ENCODE data around the gene RYR3. TPM values are rescaled to one million over a fixed set of nuclear protein-coding genes. Genes with fewer than 3 reads are reported as not detected.

Gene RYR3
- total RNA-seq, 1 donor from 2014 or later: 0.61 TPM

GRCh38 chr15:33795070-33795469, 484.3 kb downstream of the RYR3 start:
- no peaks in the 10 kb centered on the region for H3K27me3 ChIP-seq
- ATAC-seq: no peak
- no peak overlapping the region for H3K4me3 ChIP-seq
- H3K27ac ChIP-seq: no peak overlapping the region
- no peaks in the 10 kb centered on the region for H3K4me1 ChIP-seq
- H3K9me3 ChIP-seq: no peaks in the 10 kb centered on the region
- no peaks in the 10 kb centered on the region for H3K36me3 ChIP-seq
- DNase-seq: no peak
- intact Hi-C loops (cut with DNase I): no loop called here
- TF ChIP-seq CTCF (IDR thresholded peaks at IDR 0.05): no peak

DNA sequence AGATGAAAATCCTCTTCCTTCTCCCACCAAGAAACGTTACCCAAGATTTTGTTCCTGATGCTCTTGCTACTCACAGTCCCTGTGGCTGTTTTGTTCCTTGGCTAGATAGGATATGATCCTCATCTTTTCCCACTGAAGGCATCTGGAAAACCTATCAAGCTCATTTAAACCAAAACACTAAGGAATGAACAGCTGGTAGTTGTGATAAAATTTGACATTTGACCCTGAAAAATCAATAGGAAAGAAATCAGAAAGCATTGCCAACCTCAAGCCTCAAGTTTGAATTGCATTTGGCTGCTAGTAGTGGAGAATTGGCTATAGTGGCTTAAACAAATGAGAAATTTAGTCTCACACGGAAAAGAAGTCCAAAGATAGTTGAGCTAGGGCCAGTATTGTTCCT, 486.9 kb downstream of the RYR3 start:
- no peak for ATAC-seq
- no peak for DNase-seq
- TF ChIP-seq CTCF (IDR thresholded peaks at IDR 0.05): no peak

GRCh38 chr15:33801954-33802353, 491.2 kb downstream of the RYR3 start:
- Histone ChIP-seq H3K4me3 (no peak overlapping the region), H3K27ac (no peak overlapping the region), H3K4me1 (no peaks in the 10 kb centered on the region), H3K27me3 (no peaks in the 10 kb centered on the region), H3K36me3 (no peaks in the 10 kb centered on the region), H3K9me3 (no peaks in the 10 kb centered on the region)
- ATAC-seq: no peak
- TF ChIP-seq CTCF (IDR thresholded peaks at IDR 0.05): no peak
- intact Hi-C loops (cut with DNase I): no loop called here
- DNase-seq: no peak

More for the DNA sequence above, 486.9 kb downstream of the RYR3 start:
- Histone ChIP-seq H3K4me3 (no peak overlapping the region), H3K36me3 (no peaks in the 10 kb centered on the region), H3K27me3 (no peaks in the 10 kb centered on the region), H3K27ac (no peak overlapping the region), H3K4me1 (no peaks in the 10 kb centered on the region), H3K9me3 (no peaks in the 10 kb centered on the region)
- intact Hi-C loops (cut with DNase I): no loop called here

- intact Hi-C loops (cut with DNase I): no loop called here
- Histone ChIP-seq H3K27ac (no peak overlapping the region), H3K36me3 (no peaks in the 10 kb centered on the region), H3K27me3 (peaks cover 9% of the 10 kb centered on the region), H3K4me1 (no peaks in the 10 kb centered on the region), H3K4me3 (no peak overlapping the region), H3K9me3 (no peaks in the 10 kb centered on the region)
- ATAC-seq (no peak), DNase-seq (no peak)
- no peak for TF ChIP-seq CTCF (IDR thresholded peaks at IDR 0.05)
Observed at GRCh38 chr15:33807665-33808064, 496.9 kb downstream of the RYR3 start.

DNA sequence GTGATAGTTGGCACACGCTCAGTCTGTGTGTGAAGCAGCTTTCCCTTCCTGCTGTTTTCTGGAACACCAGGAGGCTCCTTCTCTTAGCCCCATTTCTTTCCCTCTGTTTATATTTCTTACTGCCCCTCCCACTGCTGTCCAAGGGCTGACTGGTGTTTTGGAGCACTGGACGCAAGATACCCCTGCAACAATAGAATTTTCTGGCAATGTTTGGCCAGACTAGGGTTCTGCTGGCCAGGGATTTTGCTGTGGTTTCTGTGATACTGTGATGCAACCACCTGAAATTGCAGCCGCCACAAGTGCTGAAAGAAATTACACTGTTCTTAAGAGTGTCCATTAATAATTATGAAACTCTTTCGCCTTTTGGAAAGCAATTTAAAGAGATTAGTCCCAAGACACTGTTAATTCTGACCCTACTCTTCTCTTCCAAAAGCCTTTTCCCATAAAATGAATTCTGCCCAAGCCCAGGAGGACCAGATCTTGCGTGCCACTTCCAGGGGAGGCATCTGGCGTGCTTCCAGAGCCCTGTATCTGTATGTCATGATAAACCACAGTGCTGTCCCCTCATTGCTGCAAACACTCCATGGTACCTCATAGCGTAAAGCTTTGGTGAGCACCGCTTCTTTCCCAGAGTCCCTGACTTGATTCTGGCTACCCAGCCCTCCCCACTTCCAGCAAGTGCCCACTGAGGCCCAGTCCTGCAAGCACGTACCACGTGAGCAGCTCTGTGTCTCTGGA, 498.1 kb downstream of the RYR3 start:
- Histone ChIP-seq H3K36me3 (no peaks in the 10 kb centered on the region), H3K4me3 (no peak overlapping the region), H3K27me3 (peaks cover 9% of the 10 kb centered on the region), H3K27ac (no peak overlapping the region), H3K4me1 (no peaks in the 10 kb centered on the region), H3K9me3 (no peaks in the 10 kb centered on the region)
- intact Hi-C loops (cut with DNase I): no loop called here
- ATAC-seq (no peak), DNase-seq (no peak)
- no peak for TF ChIP-seq CTCF (IDR thresholded peaks at IDR 0.05)

All from upper lobe of right lung (tissue), 1 donor.